ENCODE results near the gene TRAF1.
A peak's percentile ranks its signal among the peaks of the same experiment; 100 is the strongest.

TRAF1 gene

DNA sequence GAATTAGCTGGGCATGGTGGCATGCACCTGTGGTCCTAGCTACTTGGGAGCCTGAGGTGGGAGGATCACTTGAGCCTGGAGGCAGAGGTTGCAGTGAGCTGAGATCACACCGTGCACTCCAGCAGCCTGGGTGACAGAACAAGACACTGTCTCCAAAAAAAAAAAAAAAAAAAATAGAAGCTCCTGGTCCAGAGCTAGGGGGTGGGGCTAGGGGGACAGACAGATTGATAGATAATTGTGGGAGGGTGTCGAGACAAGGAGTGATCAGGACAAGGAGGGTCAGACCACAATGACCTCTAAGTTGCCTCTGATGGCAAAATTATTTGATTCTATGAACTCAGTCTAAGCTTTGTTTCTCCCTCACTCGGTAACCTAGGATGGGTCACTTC lies 43.0 kb downstream of the TRAF1 start:
- TF ChIP-seq, protein P1, sequence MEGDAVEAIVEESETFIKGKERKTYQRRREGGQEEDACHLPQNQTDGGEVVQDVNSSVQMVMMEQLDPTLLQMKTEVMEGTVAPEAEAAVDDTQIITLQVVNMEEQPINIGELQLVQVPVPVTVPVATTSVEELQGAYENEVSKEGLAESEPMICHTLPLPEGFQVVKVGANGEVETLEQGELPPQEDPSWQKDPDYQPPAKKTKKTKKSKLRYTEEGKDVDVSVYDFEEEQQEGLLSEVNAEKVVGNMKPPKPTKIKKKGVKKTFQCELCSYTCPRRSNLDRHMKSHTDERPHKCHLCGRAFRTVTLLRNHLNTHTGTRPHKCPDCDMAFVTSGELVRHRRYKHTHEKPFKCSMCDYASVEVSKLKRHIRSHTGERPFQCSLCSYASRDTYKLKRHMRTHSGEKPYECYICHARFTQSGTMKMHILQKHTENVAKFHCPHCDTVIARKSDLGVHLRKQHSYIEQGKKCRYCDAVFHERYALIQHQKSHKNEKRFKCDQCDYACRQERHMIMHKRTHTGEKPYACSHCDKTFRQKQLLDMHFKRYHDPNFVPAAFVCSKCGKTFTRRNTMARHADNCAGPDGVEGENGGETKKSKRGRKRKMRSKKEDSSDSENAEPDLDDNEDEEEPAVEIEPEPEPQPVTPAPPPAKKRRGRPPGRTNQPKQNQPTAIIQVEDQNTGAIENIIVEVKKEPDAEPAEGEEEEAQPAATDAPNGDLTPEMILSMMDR (conservative IDR thresholded peaks at IDR 0.05; ENCODE audit: low read length) = no peak
- no peak for DNase-seq (ENCODE audit: low read depth)
- no peak overlapping the region for H3K4me3 ChIP-seq (ENCODE audit: low read length)

DNA sequence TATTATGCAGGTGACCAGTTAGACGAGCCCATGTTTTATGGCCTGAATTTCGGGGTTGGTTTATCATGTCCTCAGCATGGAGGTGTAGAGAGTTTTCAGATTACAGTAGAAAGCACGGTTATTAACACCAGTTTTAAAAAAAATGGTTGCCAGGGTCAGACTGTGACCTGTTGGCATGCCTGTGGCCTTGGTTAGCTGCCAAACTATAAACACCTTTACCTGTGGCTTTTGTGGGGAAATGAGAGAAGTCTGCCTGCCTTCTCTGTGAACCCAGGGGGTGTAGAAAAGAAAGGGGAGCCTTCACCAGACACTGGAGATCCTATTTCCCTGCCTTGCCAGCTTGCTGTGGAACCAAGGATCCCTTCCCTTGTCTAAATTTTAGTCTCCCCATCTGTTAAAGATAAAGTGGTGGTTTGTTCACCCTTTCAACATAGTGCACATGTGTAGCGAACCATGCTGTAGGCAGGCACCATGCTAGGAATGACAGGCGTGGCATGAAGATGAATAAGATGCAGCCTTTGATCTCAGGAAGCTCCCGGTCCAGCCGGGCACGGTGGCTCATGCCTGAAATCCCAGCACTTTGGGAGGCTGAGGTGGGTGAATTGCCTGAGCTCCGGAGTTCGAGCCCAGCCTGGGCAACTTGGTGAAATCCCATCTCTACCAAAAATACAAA lies 43.5 kb downstream of the TRAF1 start:
- H3K4me3 ChIP-seq (ENCODE audit: low read length) = no peak overlapping the region
- TF ChIP-seq, protein P1 (conservative IDR thresholded peaks at IDR 0.05; ENCODE audit: low read length) = no peak
- no peak for DNase-seq (ENCODE audit: low read depth)

DNA sequence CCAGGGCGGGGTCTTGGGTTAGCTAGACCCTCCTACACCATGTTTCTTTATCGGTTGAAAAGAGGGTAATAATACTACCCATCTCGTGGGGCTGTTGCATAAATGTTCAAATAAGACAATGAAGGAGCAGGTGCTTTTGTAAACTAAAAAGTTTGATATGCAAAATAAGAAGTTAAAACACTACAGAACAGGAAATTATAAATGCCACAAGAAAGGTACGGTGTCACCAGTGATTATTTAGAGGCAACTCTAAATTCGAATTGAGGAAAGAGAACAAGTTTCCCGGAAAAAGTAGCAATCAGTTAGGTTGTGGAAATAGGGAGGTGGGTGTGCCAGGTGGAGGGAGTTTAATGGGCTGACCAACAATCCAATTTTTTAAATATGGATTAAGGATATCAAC lies 47.1 kb downstream of the TRAF1 start:
- no peak overlapping the region for H3K4me3 ChIP-seq (ENCODE audit: low read length)
- TF ChIP-seq, protein P1 (conservative IDR thresholded peaks at IDR 0.05; ENCODE audit: low read length) = no peak
- DNase-seq (ENCODE audit: low read depth) = no peak

DNA sequence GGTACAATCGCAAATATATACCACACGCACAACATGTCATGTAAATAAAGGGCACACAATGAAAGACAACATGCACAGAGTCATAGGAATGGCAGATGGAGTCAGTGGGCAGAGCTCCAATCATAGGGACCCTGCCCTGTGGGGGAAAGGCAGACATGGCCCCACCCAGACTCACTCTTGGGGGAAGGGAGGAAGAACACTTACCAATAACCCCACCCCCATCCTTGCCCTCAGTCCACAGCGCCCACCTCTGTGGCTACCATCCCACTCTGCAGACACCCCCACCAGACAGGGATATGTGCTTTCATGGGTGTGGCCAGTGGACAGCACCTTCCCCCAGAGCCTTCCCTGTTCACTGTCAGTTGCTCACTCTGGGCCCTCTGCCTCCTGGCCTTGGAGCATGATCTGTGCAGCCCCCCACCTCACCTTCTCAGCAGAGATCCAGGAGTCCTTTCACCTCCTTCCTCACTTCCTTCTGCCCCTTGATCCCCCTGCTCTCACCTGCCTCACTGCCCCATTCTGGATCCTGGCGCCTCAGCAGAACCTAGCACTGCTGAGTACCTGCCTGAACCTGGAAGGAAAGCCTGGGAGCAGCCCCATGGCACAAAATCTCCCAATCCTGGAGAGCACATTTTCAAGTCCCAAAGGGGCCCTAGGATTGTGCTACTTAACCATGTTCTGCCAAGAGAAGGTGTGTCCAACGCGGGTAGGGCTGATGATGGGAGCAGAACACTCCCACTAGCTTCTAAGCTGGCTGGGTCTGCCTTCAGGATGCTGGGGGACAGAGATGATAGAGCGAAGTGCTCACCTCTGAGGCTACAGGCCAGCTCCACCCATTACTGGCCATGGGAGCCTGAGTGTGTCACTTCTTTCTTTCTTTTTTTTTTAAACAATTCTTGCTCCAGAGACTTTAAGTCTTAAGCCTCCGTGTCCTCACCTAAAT lies 48.1 kb downstream of the TRAF1 start:
- no peak overlapping the region for H3K4me3 ChIP-seq (ENCODE audit: low read length)
- DNase-seq (ENCODE audit: low read depth) = no peak
- TF ChIP-seq, protein P1 (conservative IDR thresholded peaks at IDR 0.05; ENCODE audit: low read length) = no peak

DNA sequence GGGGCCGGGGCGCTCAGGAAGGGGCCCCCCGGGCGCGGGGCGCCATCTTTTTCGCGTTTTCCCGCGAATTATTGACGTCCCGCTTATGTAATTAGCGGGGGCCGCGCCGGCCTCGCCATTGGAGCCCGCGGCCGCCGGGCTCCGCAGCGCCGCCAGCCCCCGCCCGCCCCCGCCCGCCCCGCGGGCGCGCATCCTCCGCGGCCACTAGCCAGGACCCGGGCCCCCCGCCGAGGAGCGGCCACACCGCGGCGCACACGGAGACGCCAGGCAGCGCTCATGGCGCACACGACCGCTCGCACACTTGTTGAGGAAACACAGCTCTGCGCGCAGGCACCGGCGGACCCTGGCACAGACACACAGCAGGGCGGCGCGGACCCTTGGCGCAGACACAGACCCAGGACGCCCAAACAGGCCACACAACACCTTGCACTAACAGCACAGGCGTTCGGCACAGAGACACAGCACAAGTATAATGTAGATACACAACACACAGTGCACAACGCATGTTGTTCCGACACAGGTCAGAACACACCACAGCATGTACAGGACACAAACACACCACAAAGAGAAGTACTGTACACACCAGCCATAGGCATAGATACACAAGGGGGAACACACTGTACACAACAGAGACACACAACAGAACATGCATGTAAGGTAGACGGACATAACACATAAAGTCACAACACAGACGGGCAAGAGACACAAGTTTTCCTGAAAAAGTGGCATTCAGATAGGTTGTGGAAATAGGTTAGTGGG lies 49.1 kb downstream of the TRAF1 start:
- TF ChIP-seq, protein P1 (conservative IDR thresholded peaks at IDR 0.05; ENCODE audit: low read length) = 0 out of 2 replicates have a peak, but pooled peaks have one; percentile 6
- peak; percentile 44 for DNase-seq (ENCODE audit: low read depth)
- H3K4me3 ChIP-seq (ENCODE audit: low read length) = peak overlapping the region; percentile 75

DNA sequence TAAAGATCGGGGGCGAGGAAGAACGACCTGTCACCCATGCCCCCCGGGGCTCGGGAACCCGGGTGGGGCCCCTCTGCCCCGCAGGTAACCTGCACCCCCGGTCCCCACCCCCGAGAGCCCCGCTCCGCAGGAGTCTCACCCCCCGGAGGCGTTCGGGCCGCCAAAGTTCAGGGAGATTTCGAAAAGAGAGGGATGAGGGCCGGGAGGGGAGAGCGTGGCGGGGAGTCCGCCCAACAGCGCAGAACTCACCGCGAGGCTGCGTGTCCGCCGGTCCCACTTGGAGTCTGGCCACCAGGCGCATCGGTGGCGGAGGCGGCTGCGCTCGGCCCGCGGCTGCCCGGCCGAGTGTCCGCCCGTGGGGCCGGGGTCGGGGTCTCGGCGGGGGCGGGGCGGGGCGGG lies 49.8 kb downstream of the TRAF1 start, which contains the start of gene PHF19:
Gene PHF19 (minus strand): TSS at position 347 of the 399 bp plus-strand sequence. CDS start 2,447 bp downstream, outside the sequence.
- peak; percentile 20 for DNase-seq (ENCODE audit: low read depth)
- peak within 1 kb of the TSS; percentile 75 for H3K4me3 ChIP-seq (ENCODE audit: low read length)
- TF ChIP-seq, protein P1 (conservative IDR thresholded peaks at IDR 0.05; ENCODE audit: low read length) = no peak
